H7 (cell line): ENCODE results near the gene OSBP2. TPM values are rescaled to one million over a fixed set of nuclear protein-coding genes. Genes with fewer than 3 reads are reported as not detected.

ENCODE experiments used
- DNase-seq: peaks from one replicate; pipeline ENCODE4 v3.0.0; 2012
- H3K27me3 ChIP-seq: 2 replicates; pipeline ENCODE4 v1.6.0; 2011; ENCODE audit warnings: mild to moderate bottlenecking, low read length; ENCODE audit not compliant: control insufficient read depth, insufficient read depth
- H3K36me3 ChIP-seq: replicated peaks from 2 replicates; pipeline ENCODE4 v1.5.1; 2011; ENCODE audit warnings: low read length; ENCODE audit not compliant: control insufficient read depth, insufficient read depth
- H3K4me3 ChIP-seq: 2 replicates; pipeline ENCODE4 v1.5.1; 2011; ENCODE audit warnings: low read depth, mild to moderate bottlenecking, control low read depth, low read length, moderate library complexity; ENCODE audit not compliant: insufficient read depth
- total RNA-seq: library from RNA; depleted of rRNA; stranded (reverse); fragments of >200 nt; shearing (Covaris generic); gene quantifications from 2 replicates; pipeline ENCODE4 v1.2.3, GENCODE V29; 2014

OSBP2 gene
- total RNA-seq, 1 experiment from 2014 or later: 4.7 TPM

DNA sequence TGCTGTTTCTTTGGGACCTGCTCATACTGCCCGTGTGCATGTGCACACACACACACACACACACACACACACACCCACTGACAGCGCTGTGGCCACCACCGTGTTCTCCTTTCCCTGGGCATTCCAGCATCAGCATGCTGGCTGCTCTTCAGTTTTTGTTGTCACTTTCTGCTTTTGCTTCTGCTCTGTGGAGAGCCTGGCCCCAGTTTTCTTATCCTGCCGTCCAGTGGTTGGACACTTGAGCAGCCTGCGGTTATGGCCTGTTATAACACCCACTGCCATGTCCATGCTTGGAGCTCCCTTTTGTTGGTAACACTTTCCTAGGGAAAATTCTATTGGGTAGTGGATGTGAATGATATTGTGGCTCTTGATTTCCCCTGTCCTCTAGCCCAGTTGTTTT, 83.6 kb downstream of the OSBP2 start:
- no peak overlapping the region for H3K4me3 ChIP-seq
- H3K36me3 ChIP-seq: no peaks in the 10 kb centered on the region
- H3K27me3 ChIP-seq: no peaks in the 10 kb centered on the region
- DNase-seq: no peak

DNA sequence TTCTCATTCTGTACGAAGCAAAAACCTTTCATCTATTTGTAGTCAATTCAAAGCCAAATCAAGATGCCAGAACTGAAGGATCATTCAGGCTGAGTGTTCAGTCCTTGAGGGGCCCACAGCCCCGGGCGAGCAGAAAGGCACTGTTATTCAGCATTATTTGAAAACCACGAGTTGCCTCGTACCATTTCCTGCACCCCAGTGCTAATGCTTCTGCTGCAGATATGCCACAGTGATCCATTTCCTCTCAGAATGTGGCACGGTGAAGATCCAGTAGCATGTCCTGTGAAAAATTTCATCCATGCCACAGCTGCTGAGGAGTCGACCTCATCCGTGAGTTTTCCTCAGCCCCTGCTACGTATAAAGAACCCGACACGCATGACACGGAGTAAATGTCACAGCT, 85.4 kb downstream of the OSBP2 start:
- no peak overlapping the region for H3K4me3 ChIP-seq
- DNase-seq: no peak

DNA sequence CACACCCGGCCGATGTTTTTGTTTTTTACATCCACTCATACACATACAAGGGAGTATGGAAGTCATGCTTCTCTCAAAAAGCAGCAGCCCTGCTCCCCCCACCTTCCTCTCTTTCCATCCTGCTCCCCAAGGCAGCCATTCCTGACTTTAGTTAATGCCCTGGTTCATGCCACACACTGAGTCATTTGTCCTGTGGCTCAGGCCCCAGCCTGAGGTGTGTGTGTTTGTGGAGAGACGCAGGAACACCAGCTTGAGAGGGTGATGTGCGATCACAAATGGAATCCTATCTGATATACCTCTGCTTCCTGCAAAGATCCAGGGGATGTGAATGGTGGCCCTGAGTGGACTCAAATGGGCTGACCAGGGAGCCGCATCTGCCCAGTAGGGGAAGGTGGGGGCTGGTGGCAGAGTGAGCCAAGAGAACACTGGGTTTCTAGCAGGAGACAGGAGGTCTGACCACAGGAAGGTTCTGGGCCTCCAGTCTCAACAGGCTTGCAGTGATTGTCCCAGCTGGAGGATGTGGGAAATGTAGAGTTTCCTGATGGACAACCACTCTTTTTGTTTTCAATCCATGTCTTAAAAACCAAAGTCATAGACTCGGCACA, 86.7 kb downstream of the OSBP2 start:
- no peaks in the 10 kb centered on the region for H3K27me3 ChIP-seq
- no peaks in the 10 kb centered on the region for H3K36me3 ChIP-seq
- no peak for DNase-seq
- no peak overlapping the region for H3K4me3 ChIP-seq

More for the DNA sequence above, 85.4 kb downstream of the OSBP2 start:
- H3K27me3 ChIP-seq: no peaks in the 10 kb centered on the region
- no peaks in the 10 kb centered on the region for H3K36me3 ChIP-seq

DNA sequence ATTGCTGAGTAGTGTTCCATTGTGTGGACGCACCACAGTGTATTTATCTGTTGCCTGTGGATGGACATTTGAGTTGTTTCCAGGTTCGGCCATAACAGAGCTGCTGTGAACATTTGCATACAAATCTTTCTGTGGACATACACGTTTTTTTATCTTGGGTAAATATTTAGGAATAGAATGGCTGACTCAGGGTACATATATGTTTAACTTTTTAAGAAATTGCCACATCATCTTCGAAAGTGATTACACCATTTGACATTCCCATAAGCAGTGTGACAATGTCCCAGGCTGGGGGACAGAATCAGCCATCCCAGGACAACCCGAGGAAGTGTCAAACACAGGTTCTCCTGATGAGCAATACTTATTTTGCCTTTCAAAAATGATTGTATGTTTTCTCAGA, 87.9 kb downstream of the OSBP2 start:
- no peak for DNase-seq
- Histone ChIP-seq H3K4me3 (no peak overlapping the region), H3K36me3 (no peaks in the 10 kb centered on the region), H3K27me3 (no peaks in the 10 kb centered on the region)

DNA sequence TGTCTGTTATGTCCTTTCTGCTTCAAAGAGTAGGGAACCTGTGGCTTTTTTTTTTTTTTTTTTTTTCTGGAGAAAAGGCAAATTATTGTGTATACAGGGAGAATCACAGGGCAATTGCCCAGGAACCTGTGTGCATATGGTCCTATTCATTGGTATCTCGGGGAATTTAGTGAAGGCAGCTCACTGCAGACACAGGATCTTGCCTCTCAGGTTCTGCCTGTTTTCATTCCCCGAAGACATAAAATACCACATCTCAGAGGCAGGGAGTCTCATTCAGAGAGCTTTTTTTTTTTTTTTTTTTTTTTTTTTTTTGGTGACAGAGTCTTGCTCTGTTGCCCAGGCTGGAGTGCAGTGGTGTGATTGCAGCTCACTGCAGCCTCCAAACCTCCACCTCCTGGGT, 88.3 kb downstream of the OSBP2 start:
- no peak overlapping the region for H3K4me3 ChIP-seq
- H3K36me3 ChIP-seq: no peaks in the 10 kb centered on the region
- DNase-seq: no peak
- H3K27me3 ChIP-seq: no peaks in the 10 kb centered on the region

DNA sequence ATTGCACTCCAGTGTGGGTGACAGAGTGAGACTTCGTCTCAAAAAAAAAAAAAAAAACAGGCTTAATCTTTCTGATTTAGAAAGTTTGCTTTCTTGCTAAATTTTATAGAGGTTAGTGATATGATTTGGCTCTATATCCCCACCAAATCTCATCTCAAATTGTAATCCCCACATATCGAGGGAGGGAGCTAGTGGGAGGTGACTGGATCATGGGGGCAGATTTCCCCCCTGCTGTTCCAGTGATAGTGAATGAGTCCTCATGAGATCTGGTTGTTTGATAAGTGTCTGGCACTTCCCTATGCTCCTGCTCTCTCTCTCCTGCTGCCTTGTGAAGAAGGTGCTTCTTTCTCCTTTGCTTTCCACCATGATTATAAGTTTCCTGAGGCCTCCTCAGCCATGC, 90.9 kb downstream of the OSBP2 start:
- Histone ChIP-seq H3K36me3 (no peaks in the 10 kb centered on the region), H3K27me3 (no peaks in the 10 kb centered on the region), H3K4me3 (no peak overlapping the region)
- DNase-seq: no peak

DNA sequence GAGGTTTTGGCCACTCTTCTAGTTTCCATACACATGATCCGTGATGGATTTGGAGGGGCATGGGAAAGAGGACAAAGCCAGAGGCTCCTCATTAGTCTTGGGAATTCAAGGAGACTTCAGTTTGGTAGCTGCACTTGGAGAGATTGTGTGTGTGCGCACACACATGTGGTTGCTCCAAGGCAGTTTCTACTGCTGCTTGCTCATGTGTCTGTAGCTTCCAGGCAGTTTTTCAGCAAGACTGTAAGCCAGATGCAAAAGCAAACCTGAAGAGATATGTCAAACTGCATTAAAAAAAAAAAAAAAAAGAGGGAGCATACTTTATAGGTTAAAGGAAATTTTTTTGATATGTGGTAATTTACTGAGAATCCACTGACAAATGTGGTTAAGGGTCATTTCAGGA, 95.7 kb downstream of the OSBP2 start:
- H3K27me3 ChIP-seq: no peaks in the 10 kb centered on the region
- no peak overlapping the region for H3K4me3 ChIP-seq
- DNase-seq: no peak
- H3K36me3 ChIP-seq: no peaks in the 10 kb centered on the region

DNA sequence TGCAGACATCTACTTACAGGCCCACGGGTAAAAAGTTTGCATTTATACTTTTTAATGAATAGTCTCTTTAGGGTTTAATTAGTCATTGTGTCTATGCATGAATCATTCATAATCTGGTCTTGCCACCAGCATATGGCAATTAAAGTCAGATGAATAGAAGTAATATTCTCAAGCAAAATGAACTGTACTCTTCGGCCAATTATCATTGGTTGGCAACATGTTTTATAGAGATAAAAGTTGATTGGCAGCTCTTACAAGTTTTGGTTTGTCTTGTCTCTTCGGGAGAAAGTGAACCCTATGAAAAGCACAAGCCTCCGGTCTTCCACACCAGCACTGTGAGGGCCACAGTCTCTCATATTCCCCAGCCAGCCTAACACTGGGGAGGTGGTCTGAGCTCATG, 97.8 kb downstream of the OSBP2 start:
- Histone ChIP-seq H3K27me3 (no peaks in the 10 kb centered on the region), H3K36me3 (no peaks in the 10 kb centered on the region), H3K4me3 (no peak overlapping the region)
- no peak for DNase-seq

DNA sequence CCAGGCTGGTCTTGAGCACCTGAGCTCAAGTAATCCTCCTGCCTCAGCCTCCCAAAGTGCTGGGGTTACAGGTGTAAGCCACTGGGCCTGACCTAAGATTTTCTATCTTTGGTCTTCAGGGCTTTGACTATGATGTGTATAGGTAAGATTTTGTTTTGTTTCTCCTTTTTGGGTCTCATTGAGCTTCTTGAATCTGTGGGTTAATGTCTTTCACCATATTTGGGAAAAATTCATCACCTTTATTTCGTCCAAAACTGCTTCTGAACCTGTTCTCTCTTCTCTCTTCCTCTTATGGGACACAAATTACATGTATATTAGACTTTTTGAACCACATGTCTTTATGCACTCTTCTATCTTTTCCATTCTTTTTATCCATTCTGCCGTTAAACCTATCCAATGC, 100.4 kb downstream of the OSBP2 start:
- no peaks in the 10 kb centered on the region for H3K36me3 ChIP-seq
- DNase-seq: no peak
- H3K27me3 ChIP-seq: no peaks in the 10 kb centered on the region
- H3K4me3 ChIP-seq: no peak overlapping the region

DNA sequence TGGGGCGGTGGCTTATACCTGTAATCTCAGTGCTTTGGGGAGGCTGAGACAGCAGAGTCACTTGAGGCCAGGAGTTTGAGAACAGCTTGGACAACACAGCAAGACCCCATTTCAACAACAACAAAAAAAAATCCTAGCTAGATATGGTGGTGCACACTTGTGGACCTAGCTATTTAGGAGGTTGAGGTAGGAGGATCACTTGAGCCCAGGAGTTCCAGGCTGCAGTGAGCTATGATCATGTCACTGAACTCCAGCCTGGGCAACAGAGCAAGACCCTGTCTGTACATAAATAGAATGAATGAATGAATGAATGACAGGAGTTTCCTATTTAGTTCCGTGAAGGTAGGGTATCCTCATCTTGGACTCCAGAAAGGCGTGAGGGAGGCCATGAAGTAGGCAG, 107.0 kb downstream of the OSBP2 start:
- DNase-seq: no peak
- H3K27me3 ChIP-seq: peaks cover 17% of the 10 kb centered on the region

DNA sequence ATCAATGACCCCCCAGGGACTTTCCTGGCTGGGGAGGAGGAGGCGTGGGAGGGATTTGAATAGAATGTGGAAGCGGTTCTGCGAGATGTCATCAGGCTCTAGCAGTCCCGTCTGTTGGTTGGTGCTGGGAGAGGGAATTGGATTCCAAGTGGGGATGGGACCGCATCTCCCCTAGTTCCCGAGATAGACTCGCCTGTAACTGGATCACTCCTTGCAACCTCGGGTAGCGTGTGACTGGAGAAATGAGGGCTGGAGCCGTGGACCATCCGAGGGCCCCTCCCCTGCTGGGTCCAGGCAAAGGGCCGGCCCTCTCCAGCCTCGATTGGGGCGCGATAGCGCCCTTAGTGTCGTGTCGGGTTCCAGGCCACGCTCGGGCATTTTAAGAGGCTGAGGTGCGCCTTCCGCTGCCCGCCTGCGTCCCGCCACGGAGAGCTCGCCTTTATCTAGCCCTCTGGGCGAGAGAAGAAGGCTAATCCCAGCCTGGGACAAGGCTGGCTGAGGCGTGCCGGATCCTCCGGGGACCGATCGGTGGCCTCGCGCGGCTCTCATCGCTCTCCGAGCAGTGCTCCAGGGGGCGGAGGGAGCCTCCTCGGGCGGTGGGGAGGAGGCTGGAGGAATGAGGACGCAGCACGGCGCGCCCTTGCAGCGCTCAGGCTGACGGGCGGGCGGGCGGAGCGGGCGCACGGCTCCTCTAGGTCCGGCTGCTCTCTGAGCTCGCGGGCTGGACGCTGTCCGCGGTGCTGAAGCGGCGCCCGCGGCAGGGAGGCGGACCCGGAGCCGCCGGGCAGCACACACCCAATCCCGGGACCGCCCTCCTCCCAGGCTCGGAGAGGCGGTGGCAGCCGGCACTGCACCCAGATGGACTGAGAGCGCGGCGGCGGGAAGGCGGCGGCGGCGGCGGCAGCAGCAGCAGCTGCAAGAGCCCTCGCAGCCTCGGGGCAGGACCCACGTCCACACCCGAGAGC, 107.8 kb downstream of the OSBP2 start:
- peak overlapping the region; percentile 43 for H3K4me3 ChIP-seq
- H3K36me3 ChIP-seq: no peaks in the 10 kb centered on the region
- peaks cover 17% of the 10 kb centered on the region for H3K27me3 ChIP-seq
- DNase-seq: peak; percentile 96

More for the DNA sequence above, 107.0 kb downstream of the OSBP2 start:
- H3K36me3 ChIP-seq: no peaks in the 10 kb centered on the region
- H3K4me3 ChIP-seq: no peak overlapping the region

DNA sequence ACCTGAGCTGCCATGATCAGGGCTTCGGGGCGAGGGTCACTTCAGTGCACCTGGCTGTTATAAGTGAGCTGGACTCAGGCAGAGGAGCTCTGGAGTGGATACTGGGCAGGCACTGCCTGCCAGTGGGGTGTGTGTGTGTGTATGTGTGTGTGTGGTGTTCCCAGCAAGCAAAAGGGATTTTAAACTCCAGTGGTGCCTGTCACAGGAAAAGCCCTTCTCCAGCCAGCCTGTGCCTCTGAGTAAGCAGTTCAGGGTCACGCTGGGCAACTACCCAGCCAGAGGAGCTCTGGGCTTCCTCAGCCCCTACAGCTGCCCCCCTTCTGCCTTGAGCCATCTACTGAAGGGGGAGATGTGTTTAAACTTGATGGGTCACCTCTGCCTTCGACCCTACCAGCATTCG, 109.0 kb downstream of the OSBP2 start:
- H3K4me3 ChIP-seq: no peak overlapping the region
- no peaks in the 10 kb centered on the region for H3K36me3 ChIP-seq
- DNase-seq: no peak
- H3K27me3 ChIP-seq: peaks cover 17% of the 10 kb centered on the region

DNA sequence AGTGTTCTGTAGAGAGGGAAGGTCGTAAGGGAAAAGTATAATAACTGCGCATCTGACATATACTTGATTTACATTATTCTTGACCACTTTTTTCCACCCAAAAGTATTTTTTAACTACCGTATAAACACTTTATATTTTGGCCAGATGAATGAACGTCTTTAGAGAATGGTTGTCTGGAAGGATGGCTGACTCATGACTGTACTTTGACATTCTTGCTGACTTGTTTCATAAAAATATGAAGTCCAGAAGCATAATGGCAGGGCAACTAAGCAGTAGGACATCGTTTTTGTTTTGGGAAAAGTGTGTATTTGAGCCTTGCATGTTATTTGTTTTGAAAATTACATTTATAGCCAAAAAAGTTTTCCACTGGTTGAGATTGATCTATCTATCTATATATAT, 110.0 kb downstream of the OSBP2 start:
- no peak for DNase-seq
- H3K27me3 ChIP-seq: peaks cover 17% of the 10 kb centered on the region

DNA sequence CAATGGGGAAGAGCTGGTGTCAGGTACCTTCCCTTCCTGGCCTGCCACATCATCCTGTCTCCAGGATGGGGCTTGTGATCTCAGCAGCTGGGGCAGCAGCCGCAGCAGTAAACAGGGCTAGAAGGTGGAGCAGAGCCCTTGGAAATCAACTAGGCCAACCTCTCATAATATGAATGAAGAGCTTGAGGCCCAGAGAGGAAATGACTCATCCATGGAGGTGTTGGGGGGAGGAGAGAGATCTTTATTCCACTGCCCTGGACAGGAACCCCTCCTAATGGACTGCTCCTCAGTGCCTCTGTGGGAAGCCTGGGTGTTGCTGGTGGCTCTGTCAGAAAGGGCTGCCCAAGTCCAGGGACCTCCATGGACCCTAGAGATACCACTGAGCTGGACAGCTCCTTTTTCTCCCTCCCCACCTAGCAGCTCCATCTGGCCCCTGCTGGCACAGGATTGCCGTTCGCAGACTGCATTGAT, 111.8 kb downstream of the OSBP2 start:
- H3K27me3 ChIP-seq: peaks cover 14% of the 10 kb centered on the region
- H3K36me3 ChIP-seq: no peaks in the 10 kb centered on the region
- no peak overlapping the region for H3K4me3 ChIP-seq
- peak; percentile 63 for DNase-seq

More for the DNA sequence above, 110.0 kb downstream of the OSBP2 start:
- H3K36me3 ChIP-seq: no peaks in the 10 kb centered on the region
- no peak overlapping the region for H3K4me3 ChIP-seq

DNA sequence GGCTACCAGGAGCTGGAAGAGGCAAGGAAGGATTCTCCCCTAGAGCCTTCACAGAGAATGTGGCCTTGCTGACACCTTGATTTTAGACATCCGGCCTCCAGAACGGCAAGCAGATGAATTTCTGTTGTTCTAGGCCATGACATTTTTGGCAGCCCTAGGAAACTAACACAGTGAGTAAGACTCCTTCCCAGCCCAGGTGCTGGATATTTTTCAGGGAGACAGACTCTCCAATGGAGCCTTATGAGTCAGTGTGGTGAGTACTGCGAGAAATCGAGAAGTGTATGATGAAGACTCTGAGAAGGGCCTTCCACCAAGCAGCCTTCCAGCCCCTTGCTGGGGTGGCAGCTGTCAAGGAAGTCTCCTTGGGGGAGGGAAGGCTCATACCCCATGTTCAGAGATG, 114.4 kb downstream of the OSBP2 start:
- Histone ChIP-seq H3K36me3 (no peaks in the 10 kb centered on the region), H3K27me3 (no peaks in the 10 kb centered on the region), H3K4me3 (no peak overlapping the region)
- no peak for DNase-seq
